Type B pancreatic cell (in vitro differentiated cells): Measurements from ENCODE around the gene DAB2. TPM values are rescaled to one million over a fixed set of nuclear protein-coding genes. Genes with fewer than 3 reads are reported as not detected.
"Not testable (repeated sequence)": the region's sequence is repeated elsewhere in the genome, so short reads cannot be mapped to it uniquely, and the experiment has no call there.

Experiments
- DNase-seq: peaks from one replicate; pipeline ENCODE4 v3.0.0; 2021; ENCODE audit warnings: mixed read lengths; ENCODE audit not compliant: unreplicated experiment; ENCODE audit errors: extremely low spot score
- H3K27ac Mint-ChIP-seq: 2 replicates; pipeline ENCODE4 v1.8.0; 2021; ENCODE audit warnings: mild to moderate bottlenecking, mixed read lengths
- H3K27me3 Mint-ChIP-seq: 2 replicates; pipeline ENCODE4 v1.8.0; 2021; ENCODE audit warnings: mixed read lengths
- H3K36me3 Mint-ChIP-seq: 2 replicates; pipeline ENCODE4 v1.8.0; 2021; ENCODE audit warnings: mixed read lengths
- H3K4me1 Mint-ChIP-seq: one replicate; pipeline ENCODE4 v1.8.0; 2021; ENCODE audit warnings: mixed read lengths; ENCODE audit not compliant: unreplicated experiment
- H3K4me3 Mint-ChIP-seq: 2 replicates; pipeline ENCODE4 v1.8.0; 2021; ENCODE audit warnings: mild to moderate bottlenecking, mixed read lengths
- H3K9me3 Mint-ChIP-seq: 2 replicates; pipeline ENCODE4 v1.8.0; 2021; ENCODE audit warnings: mixed read lengths
- total RNA-seq: library from RNA; stranded (reverse); gene quantifications from 2 replicates; pipeline ENCODE4 v1.2.1, GENCODE V29; 2021; ENCODE audit warnings: low replicate concordance
- TF ChIP-seq, protein P1 (sequence below): fragments of 200-600 bp; sonication (generic); conservative IDR thresholded peaks from 2 replicates; pipeline ENCODE4 v1.5.0; 2021; ENCODE audit warnings: antibody characterized with exemption, mild to moderate bottlenecking

Gene DAB2
- total RNA-seq, 1 donor from 2014 or later = 91.6 TPM

- H3K36me3 Mint-ChIP-seq = peaks cover 16% of the 10 kb centered on the region
- H3K4me3 Mint-ChIP-seq = no peak overlapping the region
- no peak overlapping the region for H3K27ac Mint-ChIP-seq
- TF ChIP-seq, protein P1, sequence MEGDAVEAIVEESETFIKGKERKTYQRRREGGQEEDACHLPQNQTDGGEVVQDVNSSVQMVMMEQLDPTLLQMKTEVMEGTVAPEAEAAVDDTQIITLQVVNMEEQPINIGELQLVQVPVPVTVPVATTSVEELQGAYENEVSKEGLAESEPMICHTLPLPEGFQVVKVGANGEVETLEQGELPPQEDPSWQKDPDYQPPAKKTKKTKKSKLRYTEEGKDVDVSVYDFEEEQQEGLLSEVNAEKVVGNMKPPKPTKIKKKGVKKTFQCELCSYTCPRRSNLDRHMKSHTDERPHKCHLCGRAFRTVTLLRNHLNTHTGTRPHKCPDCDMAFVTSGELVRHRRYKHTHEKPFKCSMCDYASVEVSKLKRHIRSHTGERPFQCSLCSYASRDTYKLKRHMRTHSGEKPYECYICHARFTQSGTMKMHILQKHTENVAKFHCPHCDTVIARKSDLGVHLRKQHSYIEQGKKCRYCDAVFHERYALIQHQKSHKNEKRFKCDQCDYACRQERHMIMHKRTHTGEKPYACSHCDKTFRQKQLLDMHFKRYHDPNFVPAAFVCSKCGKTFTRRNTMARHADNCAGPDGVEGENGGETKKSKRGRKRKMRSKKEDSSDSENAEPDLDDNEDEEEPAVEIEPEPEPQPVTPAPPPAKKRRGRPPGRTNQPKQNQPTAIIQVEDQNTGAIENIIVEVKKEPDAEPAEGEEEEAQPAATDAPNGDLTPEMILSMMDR = no peak
- H3K4me1 Mint-ChIP-seq = peaks cover 36% of the 10 kb centered on the region
- DNase-seq = no peak
- no peaks in the 10 kb centered on the region for H3K27me3 Mint-ChIP-seq
- H3K9me3 Mint-ChIP-seq = no peaks in the 10 kb centered on the region
These were observed 12.8 kb downstream of the DAB2 start for GRCh38 chr5:39411985-39412384.

- H3K27ac Mint-ChIP-seq = no peak overlapping the region
- H3K4me1 Mint-ChIP-seq = peaks cover 33% of the 10 kb centered on the region
These were observed 13.7 kb downstream of the DAB2 start for GRCh38 chr5:39411061-39411460.

DNA sequence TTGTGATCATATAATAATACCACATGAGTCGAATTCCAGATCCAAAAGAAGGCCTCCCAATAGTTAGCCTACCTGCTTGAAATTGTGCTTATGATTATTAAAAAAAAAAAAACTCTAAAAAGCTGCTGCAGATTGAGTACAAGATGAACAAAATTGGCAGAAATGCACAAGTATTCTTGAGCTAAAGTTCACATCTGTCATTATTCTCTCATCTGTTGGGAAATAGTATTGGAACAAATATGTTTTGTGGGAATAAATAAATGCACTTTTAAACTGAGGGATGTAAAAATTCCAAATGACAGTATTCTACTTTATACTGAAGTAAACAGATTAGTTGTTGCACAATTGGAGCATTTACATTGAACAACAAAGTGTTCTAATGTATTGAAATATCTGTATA, 15.7 kb downstream of the DAB2 start:
- Mint-ChIP-seq H3K27me3 (no peaks in the 10 kb centered on the region), H3K4me1 (peaks cover 29% of the 10 kb centered on the region), H3K4me3 (no peak overlapping the region), H3K36me3 (peaks cover 14% of the 10 kb centered on the region), H3K27ac (no peak overlapping the region), H3K9me3 (no peaks in the 10 kb centered on the region)
- no peak for DNase-seq
- TF ChIP-seq, protein P1 = no peak

More at GRCh38 chr5:39411061-39411460, 13.7 kb downstream of the DAB2 start:
- no peaks in the 10 kb centered on the region for H3K27me3 Mint-ChIP-seq
- no peak overlapping the region for H3K4me3 Mint-ChIP-seq
- H3K36me3 Mint-ChIP-seq = peaks cover 15% of the 10 kb centered on the region
- no peaks in the 10 kb centered on the region for H3K9me3 Mint-ChIP-seq
- no peak for DNase-seq
- TF ChIP-seq, protein P1 = no peak

DNA sequence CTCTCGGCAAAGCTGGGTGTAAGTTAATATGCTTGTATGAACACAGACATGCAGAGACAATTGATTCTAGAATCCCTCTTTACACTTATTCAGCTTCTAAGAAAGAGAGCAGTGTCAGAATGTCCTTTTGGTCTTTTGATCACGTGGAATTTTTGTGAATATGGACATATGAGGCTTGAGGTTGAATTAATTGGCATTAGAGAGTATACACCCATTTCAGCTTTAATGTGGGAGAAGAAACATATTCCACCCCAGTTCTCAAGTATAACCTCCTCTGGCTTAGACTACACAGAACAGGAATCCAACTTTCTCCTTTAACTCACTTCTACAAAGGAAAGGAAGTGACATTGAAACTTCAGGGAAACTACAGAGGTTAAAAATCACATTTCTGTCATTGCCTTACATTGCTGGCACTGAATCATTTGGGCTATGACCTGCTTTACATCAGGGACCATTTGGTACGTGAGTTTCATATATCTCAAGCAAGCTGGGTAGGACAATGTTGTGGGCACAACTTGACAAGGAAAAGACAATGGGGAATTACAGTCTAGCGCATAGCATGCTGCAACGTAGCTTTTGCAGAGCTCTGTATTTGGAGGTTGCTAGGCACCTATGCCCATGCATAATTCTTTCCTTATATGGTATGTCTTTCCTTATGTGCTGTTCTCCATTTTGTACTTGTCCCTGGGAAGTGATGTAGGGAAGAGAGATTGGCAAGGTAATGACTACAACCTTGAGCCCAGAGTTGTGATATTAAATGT, 19.5 kb downstream of the DAB2 start:
- DNase-seq = no peak
- H3K9me3 Mint-ChIP-seq = peaks cover 6% of the 10 kb centered on the region
- H3K36me3 Mint-ChIP-seq = peaks cover 17% of the 10 kb centered on the region
- H3K4me1 Mint-ChIP-seq = peaks cover 29% of the 10 kb centered on the region
- no peak overlapping the region for H3K4me3 Mint-ChIP-seq
- H3K27ac Mint-ChIP-seq = no peak overlapping the region
- TF ChIP-seq, protein P1 = no peak
- H3K27me3 Mint-ChIP-seq = no peaks in the 10 kb centered on the region

DNA sequence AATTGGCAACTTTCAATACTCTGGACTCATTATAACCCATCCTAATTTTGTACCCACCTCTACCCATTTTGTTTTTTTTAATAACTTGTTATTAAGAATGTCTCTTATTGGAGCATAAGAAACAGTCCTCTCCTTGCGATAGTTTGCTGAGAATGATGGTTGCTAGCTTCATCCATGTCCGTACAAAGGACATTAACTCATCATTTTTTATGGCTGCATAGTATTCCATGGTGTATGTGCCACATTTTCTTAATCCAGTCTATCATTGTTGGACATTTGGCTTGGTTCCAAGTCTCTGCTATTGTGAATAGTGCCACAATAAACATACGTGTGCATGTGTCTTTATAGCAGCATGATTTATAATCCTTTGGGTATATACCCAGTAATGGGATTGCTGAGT, 21.0 kb downstream of the DAB2 start:
- not testable (repeated sequence) for H3K27me3 Mint-ChIP-seq, DNase-seq, H3K4me3 Mint-ChIP-seq, H3K9me3 Mint-ChIP-seq, H3K27ac Mint-ChIP-seq
- Mint-ChIP-seq H3K4me1 (peaks cover 27% of the 10 kb centered on the region), H3K36me3 (peaks cover 17% of the 10 kb centered on the region)

DNA sequence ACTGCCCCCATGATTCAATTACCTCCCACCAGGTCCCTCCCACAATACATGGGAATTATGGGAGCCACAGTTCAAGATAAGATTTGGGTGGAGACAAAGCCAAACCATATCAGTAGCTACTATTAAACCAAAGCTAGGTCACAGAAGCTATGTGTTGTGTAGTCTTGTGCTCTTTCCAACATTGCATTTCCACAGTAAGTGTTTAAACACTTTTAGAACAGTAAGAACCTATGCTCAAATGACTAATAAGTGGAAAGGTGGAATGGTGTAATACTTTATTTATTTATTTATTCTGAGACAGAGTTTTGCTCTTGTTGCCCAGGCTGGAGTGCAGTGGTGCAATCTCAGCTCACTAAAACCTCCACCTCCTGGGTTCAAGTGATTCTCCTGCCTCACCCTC, 22.6 kb downstream of the DAB2 start:
- not testable (repeated sequence) for H3K4me3 Mint-ChIP-seq, H3K9me3 Mint-ChIP-seq, H3K27ac Mint-ChIP-seq, H3K27me3 Mint-ChIP-seq, DNase-seq
- Mint-ChIP-seq H3K36me3 (peaks cover 15% of the 10 kb centered on the region), H3K4me1 (peaks cover 28% of the 10 kb centered on the region)
